ENCODE results near the gene SLC22A15.
"Not testable (repeated sequence)": the region's sequence is repeated elsewhere in the genome, so short reads cannot be mapped to it uniquely, and the experiment has no call there.

Gene SLC22A15

DNA sequence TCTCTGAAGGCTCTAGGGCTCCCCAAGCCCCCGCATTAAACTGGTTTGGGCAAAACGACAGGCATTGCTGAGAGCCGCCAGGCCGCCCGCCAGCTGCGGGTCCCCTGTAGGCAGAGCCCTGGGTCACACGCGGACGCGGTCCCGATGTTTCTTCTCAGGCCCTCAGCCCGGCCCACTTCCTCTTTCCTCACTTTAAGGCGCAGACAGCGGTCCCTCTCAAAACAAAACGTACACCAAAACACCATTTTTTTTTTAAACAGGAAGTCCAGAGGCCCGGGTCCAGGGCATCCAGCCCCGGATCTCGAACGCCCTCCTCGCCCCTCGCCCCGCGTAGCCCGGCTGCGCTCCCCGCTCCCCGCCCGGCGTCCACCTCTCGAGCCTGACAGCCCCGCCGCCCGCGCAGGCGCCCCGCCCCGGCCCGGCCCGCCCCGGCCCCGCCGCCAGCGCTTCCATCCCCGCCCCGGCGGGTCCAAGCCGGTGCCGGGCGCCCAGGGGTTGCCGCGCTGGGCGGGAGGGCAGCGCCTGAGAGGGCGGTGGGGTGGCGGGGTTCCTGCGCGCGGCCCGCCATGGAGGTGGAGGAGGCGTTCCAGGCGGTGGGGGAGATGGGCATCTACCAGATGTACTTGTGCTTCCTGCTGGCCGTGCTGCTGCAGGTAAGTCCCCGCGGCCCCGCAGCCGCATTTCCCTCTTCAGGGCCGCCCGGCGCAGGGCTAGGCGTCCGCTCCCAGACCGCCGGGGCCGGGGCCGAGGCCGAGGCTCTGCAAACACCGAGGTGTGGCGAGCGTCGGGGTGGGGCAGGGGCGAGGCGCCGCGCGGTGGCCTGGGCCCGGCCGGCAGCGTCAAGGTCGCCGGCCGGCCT, at the start of gene SLC22A15:
Gene SLC22A15, plus strand, starts transcription at position 452 of the 859 bp plus-strand sequence. Its CDS starts 115 bp downstream, at position 567.
- peak in 12 of 14 donors; percentile 29 to 79 (median 70) for DNase-seq

DNA sequence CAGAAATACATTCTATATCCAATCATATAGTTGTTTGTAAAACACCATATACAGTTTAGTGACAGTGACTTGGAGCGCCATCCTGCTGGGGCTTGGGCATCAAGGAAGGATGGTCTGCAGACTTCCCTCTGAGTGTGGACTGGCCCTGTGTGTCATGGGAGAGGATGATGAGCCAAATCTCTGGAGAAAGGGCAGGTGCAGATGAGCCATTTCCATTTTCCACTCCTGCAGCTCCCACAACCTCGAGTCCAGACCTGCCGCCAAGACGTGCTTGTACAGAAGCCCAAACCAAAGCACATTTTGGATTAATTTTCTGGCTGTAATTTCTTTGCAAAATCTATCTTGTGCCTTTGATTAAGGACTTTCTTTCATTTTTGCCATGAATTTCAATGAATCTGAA, 48.3 kb upstream of the SLC22A15 start:
- no peak for DNase-seq

DNA sequence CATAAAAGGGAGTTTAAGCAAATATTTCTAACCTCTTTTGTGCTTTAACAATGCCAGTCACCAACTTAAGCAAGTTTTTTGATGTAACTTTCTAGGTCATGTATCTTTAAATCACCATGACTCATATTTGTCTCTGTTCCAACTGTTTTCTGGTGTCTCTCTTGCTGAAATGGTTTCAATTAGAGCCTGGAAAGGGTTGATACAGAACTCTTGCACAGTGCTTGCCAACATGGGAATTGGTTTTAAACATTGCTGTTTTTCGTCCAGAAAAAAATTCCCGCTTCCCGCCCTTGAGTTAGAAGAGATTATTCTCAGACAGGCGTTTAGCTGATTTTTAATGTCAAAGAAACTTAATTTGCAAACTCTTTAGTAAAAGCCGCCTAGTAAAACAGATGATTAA, 46.4 kb upstream of the SLC22A15 start:
- no peak for DNase-seq

DNA sequence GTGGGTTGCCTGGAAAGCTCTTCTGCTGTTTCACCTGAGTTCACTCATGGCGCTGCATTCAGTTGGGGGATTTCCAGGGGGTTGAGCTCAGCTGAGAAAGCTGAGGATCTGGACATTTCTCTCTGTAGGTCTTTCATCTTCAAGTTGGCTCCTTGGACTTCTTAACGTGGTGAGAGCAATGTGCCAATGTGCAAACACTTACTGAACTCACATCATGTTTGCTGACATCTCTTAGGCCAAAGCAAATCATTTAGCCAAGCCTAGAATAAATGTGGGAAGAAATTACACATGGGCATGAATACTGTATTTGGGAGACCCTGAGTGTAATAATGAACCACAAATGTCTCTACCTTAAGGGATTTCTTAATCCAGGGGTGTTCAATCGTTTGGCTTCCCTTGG, 42.7 kb upstream of the SLC22A15 start:
- DNase-seq = no peak

GRCh38 chr1:115939455-115939854, 36.9 kb upstream of the SLC22A15 start:
- DNase-seq = no peak

DNA sequence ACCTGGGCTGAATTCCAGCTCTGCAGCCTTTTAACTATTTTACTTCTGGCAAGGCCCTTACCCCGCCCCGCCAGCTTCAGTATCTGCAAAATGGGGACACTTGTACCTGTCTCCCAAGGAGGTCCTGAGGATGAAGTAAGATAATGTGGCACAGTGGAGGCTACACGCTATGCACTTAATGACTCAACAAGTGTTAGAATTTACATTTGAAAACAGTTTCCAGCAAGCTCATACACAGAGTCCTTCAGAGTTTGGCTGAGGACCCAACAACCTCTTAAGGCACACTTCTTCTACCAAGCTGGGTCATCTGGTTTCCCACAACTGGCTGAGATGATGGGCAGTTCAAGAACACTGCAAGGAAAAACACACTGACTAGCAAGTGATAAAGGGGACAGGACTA, 30.2 kb upstream of the SLC22A15 start:
- DNase-seq = peak in 1 of 14 donors; percentile 3

GRCh38 chr1:115949156-115949555, 27.2 kb upstream of the SLC22A15 start:
- no peak for DNase-seq

DNA sequence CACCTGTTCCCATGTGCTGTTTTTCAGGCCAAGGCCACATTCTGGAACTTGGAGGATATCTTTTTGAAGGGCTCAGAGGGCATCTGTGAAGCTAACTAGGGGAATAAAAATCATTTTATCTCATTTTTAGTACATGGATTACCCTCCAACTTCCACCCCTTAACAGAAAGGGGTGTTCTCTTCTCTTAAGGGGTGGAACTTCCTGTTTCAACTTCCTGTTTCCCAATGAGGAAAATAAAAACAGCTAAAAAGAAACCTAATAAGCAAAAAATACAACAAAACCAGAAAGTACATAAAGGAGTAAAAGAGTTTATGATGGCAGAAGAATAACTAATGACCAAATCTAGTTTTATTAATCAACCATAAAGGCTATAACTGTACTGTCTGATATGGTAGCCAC, 24.8 kb upstream of the SLC22A15 start:
- no peak for DNase-seq

DNA sequence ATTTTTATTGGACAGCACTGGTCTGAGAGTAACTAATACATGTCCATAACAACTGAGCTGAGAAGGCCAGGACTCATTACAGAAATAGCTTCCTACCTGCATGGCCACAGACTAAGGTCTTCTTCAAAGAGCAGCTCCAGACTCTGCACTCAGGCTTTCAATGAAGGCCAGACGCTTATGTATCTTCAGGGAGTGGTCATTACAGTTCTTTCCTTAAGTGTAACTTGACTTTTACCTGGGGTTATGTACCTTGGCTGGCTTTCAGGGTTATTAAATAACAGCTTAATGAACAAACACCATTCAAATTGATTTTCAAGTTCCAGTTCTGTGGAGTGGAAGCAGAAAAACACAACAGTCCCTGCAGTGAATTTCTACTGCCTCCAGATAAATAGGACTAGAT, 23.8 kb upstream of the SLC22A15 start:
- no peak for DNase-seq

DNA sequence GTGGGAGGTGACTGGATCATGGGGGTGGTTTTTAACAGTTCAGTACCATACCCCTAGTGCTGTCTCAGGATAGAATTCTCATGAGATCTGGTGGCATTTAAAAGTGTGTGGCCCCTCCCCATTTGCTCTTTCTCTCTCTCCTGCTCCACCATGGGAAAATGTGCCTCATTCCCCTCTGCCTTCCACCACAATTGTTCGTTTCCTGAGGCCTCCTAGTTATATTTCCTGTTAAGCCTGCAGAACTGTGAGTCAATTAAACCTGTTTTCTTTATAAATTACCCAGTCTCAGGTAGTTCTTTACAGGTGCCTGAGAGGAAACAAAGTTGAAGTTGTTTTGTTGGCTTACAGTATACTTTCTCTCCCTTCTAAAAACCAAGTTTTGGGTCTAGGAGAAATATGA, 23.1 kb upstream of the SLC22A15 start:
- DNase-seq = no peak

DNA sequence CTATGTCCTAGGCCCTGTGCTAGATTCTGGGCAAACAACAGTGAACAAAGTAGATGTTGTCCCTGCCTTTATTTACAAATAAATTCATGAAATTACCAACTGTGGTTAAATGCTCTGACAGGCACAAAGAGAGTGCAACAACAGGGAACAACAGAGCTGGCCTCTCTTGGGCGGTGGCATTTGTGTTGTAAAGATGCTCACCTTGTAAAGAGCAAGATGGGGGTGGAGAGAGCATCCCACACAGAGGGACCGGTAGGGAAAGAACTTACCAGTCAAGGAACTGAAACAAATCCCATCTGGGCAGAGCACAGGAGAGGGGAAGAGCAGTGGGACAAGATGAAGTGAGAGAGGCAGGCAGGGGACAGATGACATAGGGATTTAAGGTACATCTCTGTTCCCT, 21.6 kb upstream of the SLC22A15 start:
- no peak for DNase-seq

DNA sequence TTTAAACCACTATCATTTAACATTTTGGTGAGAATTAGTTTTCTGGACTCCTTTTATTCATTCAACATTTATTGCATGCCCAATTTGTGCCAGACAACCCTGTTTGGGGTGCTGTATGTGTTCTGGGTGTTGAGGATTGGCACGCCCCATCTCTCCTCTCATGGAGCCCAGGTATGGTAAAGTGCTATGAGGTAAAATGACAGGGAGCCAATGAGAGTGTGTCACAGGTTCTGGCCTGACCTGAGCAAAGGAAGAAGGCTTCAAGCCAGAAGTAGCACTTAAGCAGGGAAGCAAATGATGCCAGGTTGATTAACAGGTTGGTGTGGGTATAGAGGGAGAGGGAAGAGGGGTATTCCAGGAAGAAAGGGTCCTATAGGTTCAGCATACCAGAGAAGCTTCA, 21.1 kb upstream of the SLC22A15 start:
- DNase-seq = no peak

GRCh38 chr1:115958866-115959265, 17.4 kb upstream of the SLC22A15 start:
- peak in 1 of 14 donors; percentile 79 for DNase-seq

- DNase-seq = peak in 1 of 14 donors; percentile 52
Observed at GRCh38 chr1:115969509-115969908, 6.8 kb upstream of the SLC22A15 start.

DNA sequence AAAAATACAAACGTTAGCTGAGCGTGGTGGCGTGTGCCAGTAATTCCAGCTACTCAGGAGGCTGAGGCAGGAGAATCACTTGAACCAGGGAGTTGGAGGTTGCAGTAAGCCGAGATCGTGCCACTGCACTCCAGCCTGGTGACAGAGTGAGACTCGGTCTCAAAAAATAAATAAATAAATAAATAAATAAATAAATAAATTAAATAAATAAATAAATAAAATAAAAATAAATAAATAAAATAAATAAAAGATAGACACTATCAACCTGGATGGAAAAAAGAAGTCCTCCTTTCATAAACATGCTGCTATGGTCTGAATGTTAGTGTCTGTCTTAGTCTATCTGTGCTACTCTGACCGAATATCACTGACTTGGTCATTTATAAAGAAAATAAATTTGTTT, 4.5 kb upstream of the SLC22A15 start:
- DNase-seq = not testable (repeated sequence)

DNA sequence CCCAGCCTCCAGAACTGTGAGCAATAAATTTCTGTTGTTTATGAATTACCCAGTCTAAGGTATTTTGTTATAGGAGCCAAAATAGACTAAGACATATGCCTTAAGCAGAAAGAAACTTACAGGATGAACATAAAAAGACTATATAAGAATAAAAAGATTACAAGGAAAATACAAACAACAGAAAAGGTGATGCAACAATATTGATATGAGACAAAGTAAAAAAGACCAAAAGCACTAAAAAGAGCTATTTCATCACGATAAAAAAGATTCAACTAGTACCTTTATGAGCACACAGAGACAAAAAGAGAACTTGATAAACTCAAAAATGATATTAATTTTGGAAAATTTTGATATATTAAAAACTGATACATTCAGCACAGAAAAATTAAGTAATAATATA, 3.2 kb upstream of the SLC22A15 start:
- no peak for DNase-seq

GRCh38 chr1:115975569-115976061, 698 bp upstream of the SLC22A15 start:
- DNase-seq = no peak

DNA sequence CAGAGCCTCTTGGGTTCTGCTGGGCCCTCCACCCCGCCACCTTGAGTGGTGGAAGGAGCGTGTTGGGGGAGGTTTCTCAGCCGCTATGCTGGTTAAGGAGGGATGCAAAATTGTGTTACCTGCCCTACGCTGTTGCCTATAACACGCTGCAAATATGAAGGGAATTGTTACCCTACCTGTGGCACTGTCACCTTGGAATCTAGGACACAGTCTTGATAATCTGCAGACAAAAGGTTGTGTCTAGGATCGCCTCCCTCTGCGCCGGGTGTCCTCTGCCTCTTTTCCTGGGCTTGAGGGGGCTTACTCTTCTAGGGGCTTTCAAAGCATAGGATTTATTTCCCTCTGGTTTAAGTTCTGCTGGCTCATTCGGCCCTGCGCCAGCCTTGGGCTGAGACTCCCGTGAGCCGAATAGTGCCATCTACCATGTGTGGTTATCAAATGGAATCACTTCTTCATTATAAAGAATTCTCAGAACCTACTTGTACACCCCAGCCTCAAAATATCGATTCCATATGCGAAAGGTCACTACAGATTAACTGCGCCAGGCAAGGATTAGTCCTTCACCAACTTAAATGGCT, 697 bp downstream of the SLC22A15 start:
- peak in 8 of 14 donors; percentile 19 to 67 (median 58) for DNase-seq

GRCh38 chr1:115977499-115978258, 1.4 kb downstream of the SLC22A15 start:
- DNase-seq = peak in 7 of 14 donors; percentile 25 to 67 (median 58)

DNA sequence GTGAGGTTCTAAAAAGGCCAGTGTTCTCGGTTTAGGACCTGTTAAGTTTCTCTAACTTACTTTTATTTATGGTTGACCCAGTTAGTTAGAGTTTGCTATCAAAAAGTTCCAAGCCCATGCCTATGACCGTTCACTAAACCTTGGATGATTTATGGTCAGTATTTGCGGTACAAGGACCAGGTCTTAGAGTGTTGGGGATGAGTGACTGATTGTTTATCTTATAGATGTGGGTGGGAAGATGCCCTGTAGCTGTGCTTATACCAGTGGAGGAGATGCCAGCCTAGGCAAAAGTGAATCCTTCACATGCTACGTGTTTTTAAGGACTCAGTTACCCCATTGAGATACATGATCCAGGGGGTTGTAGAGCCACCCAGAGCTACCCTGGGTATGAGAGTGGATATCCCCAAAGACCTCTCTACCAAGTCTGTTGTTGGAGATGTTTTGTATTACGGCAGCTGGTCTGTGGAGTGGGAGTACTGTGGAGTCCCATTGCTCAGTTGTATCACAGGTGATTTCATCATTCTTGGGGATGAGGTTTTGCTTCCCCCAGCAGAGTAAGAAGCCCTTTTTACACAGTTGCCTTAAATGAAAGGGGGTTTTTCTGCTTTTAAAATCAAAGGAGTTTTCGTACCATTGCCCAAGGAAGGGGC, 2.1 kb downstream of the SLC22A15 start:
- DNase-seq = peak in 3 of 14 donors; percentile 24 to 69 (median 25)

DNA sequence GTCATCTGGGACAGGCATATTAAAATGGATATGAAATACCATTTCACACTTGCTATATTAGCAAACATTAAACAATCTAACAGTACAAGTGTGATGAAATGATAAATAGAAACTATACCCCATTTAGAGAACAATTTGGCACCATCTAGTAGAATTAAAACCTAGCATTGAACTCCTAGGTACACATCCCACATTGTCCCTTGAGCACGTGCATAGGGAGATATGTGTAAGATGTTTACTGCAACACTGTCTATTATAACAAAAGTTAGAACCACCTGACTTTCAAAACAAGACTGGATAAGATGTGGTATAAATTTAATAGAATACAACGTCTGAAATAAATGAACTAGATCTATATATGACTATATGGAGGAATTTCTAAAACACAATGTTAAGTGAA, 3.8 kb downstream of the SLC22A15 start:
- DNase-seq = peak in 1 of 14 donors; percentile 7
